ENCODE data around the gene SETD7.

The SETD7 gene

GRCh38 chr4:139534287-139534950 is 21.6 kb downstream of the SETD7 start:
- peaks cover 28% of the 10 kb centered on the region; the same call in 1 of the 2 replicates for H3K36me3 ChIP-seq (ENCODE audit: insufficient read depth, low read length)
- H3K9me2 ChIP-seq (replicated peaks; ENCODE audit: low read depth, low read length) = no peaks in the 10 kb centered on the region
- no peaks in the 10 kb centered on the region for H3K27me3 ChIP-seq (ENCODE audit: insufficient read depth, low read length, poor library complexity, severe bottlenecking)
- no peak overlapping the region for H3K4me3 ChIP-seq (ENCODE audit: low read length, poor library complexity, severe bottlenecking)
- H2AFZ ChIP-seq (ENCODE audit: low read length) = no peak overlapping the region
- no peak overlapping the region for H3K9ac ChIP-seq (ENCODE audit: low read depth, low read length, poor library complexity, severe bottlenecking)
- H3K4me2 ChIP-seq (ENCODE audit: low read depth, low read length, poor library complexity, severe bottlenecking) = no peak overlapping the region
- H4K20me1 ChIP-seq (ENCODE audit: insufficient read depth, low read length, poor library complexity, severe bottlenecking) = peaks cover 9% of the 10 kb centered on the region
- no peaks in the 10 kb centered on the region for H3K9me3 ChIP-seq (ENCODE audit: insufficient read depth, low read depth, low read length)
- TF ChIP-seq EZH2phosphoT487 (IDR thresholded peaks at IDR 0.05; ENCODE audit: borderline replicate concordance) (no peak), CTCF (conservative IDR thresholded peaks at IDR 0.05; ENCODE audit: low read length) (no peak)
- H3K79me2 ChIP-seq (ENCODE audit: insufficient read depth, low read length) = peaks cover 11% of the 10 kb centered on the region; the same call in 1 of the 2 replicates
- peaks cover 1% of the 10 kb centered on the region; the same call in 1 of the 2 replicates for H3F3A ChIP-seq (ENCODE audit: low read depth)
- peaks cover 10% of the 10 kb centered on the region for H3K4me1 ChIP-seq (ENCODE audit: insufficient read depth, low read length, poor library complexity, severe bottlenecking)

GRCh38 chr4:139533511-139533910 is 22.5 kb downstream of the SETD7 start:
- Histone ChIP-seq H3K79me2 (ENCODE audit: insufficient read depth, low read length) (peaks cover 10% of the 10 kb centered on the region; the same call in 1 of the 2 replicates), H3K9me2 (replicated peaks; ENCODE audit: low read depth, low read length) (no peaks in the 10 kb centered on the region), H3K9me3 (ENCODE audit: insufficient read depth, low read depth, low read length) (no peaks in the 10 kb centered on the region), H2AFZ (ENCODE audit: low read length) (no peak overlapping the region), H3K36me3 (ENCODE audit: insufficient read depth, low read length) (peaks cover 28% of the 10 kb centered on the region; the same call in 1 of the 2 replicates), H3K4me3 (ENCODE audit: low read length, poor library complexity, severe bottlenecking) (no peak overlapping the region), H3K4me1 (ENCODE audit: insufficient read depth, low read length, poor library complexity, severe bottlenecking) (peaks cover 18% of the 10 kb centered on the region), H3K9ac (ENCODE audit: low read depth, low read length, poor library complexity, severe bottlenecking) (no peak overlapping the region), H4K20me1 (ENCODE audit: insufficient read depth, low read length, poor library complexity, severe bottlenecking) (peaks cover 9% of the 10 kb centered on the region), H3F3A (ENCODE audit: low read depth) (peaks cover 8% of the 10 kb centered on the region; the same call in 1 of the 2 replicates), H3K27me3 (ENCODE audit: insufficient read depth, low read length, poor library complexity, severe bottlenecking) (no peaks in the 10 kb centered on the region), H3K4me2 (ENCODE audit: low read depth, low read length, poor library complexity, severe bottlenecking) (no peak overlapping the region)
- TF ChIP-seq EZH2phosphoT487 (IDR thresholded peaks at IDR 0.05; ENCODE audit: borderline replicate concordance) (no peak), CTCF (conservative IDR thresholded peaks at IDR 0.05; ENCODE audit: low read length) (no peak)

- H3F3A ChIP-seq (ENCODE audit: low read depth) = peaks cover 8% of the 10 kb centered on the region; the same call in 1 of the 2 replicates
- TF ChIP-seq CTCF (conservative IDR thresholded peaks at IDR 0.05; ENCODE audit: low read length) (no peak), EZH2phosphoT487 (IDR thresholded peaks at IDR 0.05; ENCODE audit: borderline replicate concordance) (no peak)
- H3K9ac ChIP-seq (ENCODE audit: low read depth, low read length, poor library complexity, severe bottlenecking) = no peak overlapping the region
- H3K4me3 ChIP-seq (ENCODE audit: low read length, poor library complexity, severe bottlenecking) = no peak overlapping the region
- peaks cover 24% of the 10 kb centered on the region for H3K4me1 ChIP-seq (ENCODE audit: insufficient read depth, low read length, poor library complexity, severe bottlenecking)
- H3K36me3 ChIP-seq (ENCODE audit: insufficient read depth, low read length) = peaks cover 31% of the 10 kb centered on the region; the same call in 1 of the 2 replicates
- peaks cover 10% of the 10 kb centered on the region; the same call in 1 of the 2 replicates for H3K79me2 ChIP-seq (ENCODE audit: insufficient read depth, low read length)
- no peaks in the 10 kb centered on the region for H3K9me3 ChIP-seq (ENCODE audit: insufficient read depth, low read depth, low read length)
- no peaks in the 10 kb centered on the region for H3K9me2 ChIP-seq (replicated peaks; ENCODE audit: low read depth, low read length)
- H4K20me1 ChIP-seq (ENCODE audit: insufficient read depth, low read length, poor library complexity, severe bottlenecking) = peaks cover 9% of the 10 kb centered on the region
- no peak overlapping the region for H2AFZ ChIP-seq (ENCODE audit: low read length)
- H3K4me2 ChIP-seq (ENCODE audit: low read depth, low read length, poor library complexity, severe bottlenecking) = no peak overlapping the region
- H3K27me3 ChIP-seq (ENCODE audit: insufficient read depth, low read length, poor library complexity, severe bottlenecking) = no peaks in the 10 kb centered on the region
These were observed 23.1 kb downstream of the SETD7 start for GRCh38 chr4:139532947-139533346.
